Keratinocyte (primary cell): ENCODE results near the gene BTRC. TPM values are rescaled to one million over a fixed set of nuclear protein-coding genes. Genes with fewer than 3 reads are reported as not detected.

Experiments used
- DNase-seq: peaks from one replicate; pipeline ENCODE4 v3.0.0-alpha.2; 2011; ENCODE audit warnings: low read depth, missing footprints, low spot score
- FAIRE-seq: peaks from 2 replicates; lab custom pipeline; 2011; peaks lifted over from hg19 to GRCh38; lab: Jason Lieb, UNC
- H2AFZ ChIP-seq: 2 replicates; pipeline ENCODE4 v1.6.0; 2012; ENCODE audit warnings: low read length, control low read depth, inconsistent platforms; ENCODE audit not compliant: control insufficient read depth
- H3K27ac ChIP-seq: 2 replicates; pipeline ENCODE4 v1.5.1; 2011; ENCODE audit warnings: low read length; ENCODE audit not compliant: control insufficient read depth, insufficient read depth
- H3K27me3 ChIP-seq: 3 replicates; pipeline ENCODE4 v1.6.0; 2011; ENCODE audit warnings: low read length; ENCODE audit not compliant: control insufficient read depth, insufficient read depth; ENCODE audit errors: extremely low read depth
- H3K36me3 ChIP-seq, 2 experiments: 2 replicates in 1 of 2; 3 replicates in 1 of 2; pipeline ENCODE4 v1.5.1; 2011; ENCODE audit warnings: low read length in 2 of 2, mild to moderate bottlenecking in 1 of 2; ENCODE audit not compliant: control insufficient read depth in 2 of 2, insufficient read depth in 2 of 2; ENCODE audit errors: extremely low read depth in 1 of 2
- H3K4me1 ChIP-seq: 3 replicates; pipeline ENCODE4 v1.5.1; 2011; ENCODE audit warnings: low read length; ENCODE audit not compliant: control insufficient read depth, insufficient read depth; ENCODE audit errors: extremely low read depth
- H3K4me2 ChIP-seq: 3 replicates; pipeline ENCODE4 v1.6.0; 2011; ENCODE audit warnings: low read depth, low read length; ENCODE audit not compliant: control insufficient read depth, insufficient read depth; ENCODE audit errors: extremely low read depth
- H3K4me3 ChIP-seq, 3 experiments: fragments of 200-600 bp in 1 of 3; sonication (generic) in 1 of 3; 2 replicates in 2 of 3; 3 replicates in 1 of 3; pipeline ENCODE4 v1.5.1; 2011 to 2016; ENCODE audit warnings: low read length in 3 of 3, mild to moderate bottlenecking in 3 of 3, control low read depth in 2 of 3, inconsistent platforms in 1 of 3, low read depth in 1 of 3, mixed read lengths in 1 of 3, mixed run types in 1 of 3, moderate library complexity in 1 of 3; ENCODE audit not compliant: control insufficient read depth in 2 of 3, insufficient read depth in 2 of 3; ENCODE audit errors: extremely low read depth in 1 of 3
- H3K79me2 ChIP-seq: 2 replicates; pipeline ENCODE4 v1.6.0; 2012; ENCODE audit warnings: low read length; ENCODE audit not compliant: control insufficient read depth, insufficient read depth
- H3K9ac ChIP-seq: 3 replicates; pipeline ENCODE4 v1.6.0; 2011; ENCODE audit warnings: low read length; ENCODE audit not compliant: control insufficient read depth, insufficient read depth; ENCODE audit errors: extremely low read depth
- H3K9me1 ChIP-seq: 3 replicates; pipeline ENCODE4 v1.6.0; 2011; ENCODE audit warnings: low read length; ENCODE audit not compliant: control insufficient read depth, insufficient read depth; ENCODE audit errors: extremely low read depth
- H3K9me3 ChIP-seq: 2 replicates; pipeline ENCODE4 v1.5.1; 2012; ENCODE audit warnings: low read depth, low read length; ENCODE audit not compliant: control insufficient read depth
- H4K20me1 ChIP-seq: 3 replicates; pipeline ENCODE4 v1.6.0; 2011; ENCODE audit warnings: low read length; ENCODE audit not compliant: control insufficient read depth, insufficient read depth; ENCODE audit errors: extremely low read depth
- CTCF ChIP-seq, 3 experiments: IDR thresholded peaks in 1 of 3; conservative IDR thresholded peaks in 1 of 3; optimal IDR thresholded peaks in 1 of 3; 2 replicates in 2 of 3; 3 replicates in 1 of 3; pipeline versions ENCODE3 to v1.5.1; 2011; ENCODE audit warnings: low read length in 3 of 3, mild to moderate bottlenecking in 3 of 3, moderate library complexity in 2 of 3, control low read depth in 1 of 3, inconsistent platforms in 1 of 3; ENCODE audit not compliant: insufficient read depth in 2 of 3; ENCODE audit errors: extremely low read depth in 1 of 3
- EZH2 ChIP-seq: IDR thresholded peaks from one replicate; pipeline ENCODE4 v1.6.1; 2012; ENCODE audit warnings: inconsistent platforms, mild to moderate bottlenecking, low read length, moderate library complexity
- dilution Hi-C: fragments of 300-500 bp; cut with MboI; formaldehyde crosslinking; loops from one replicate; pipeline ENCODE4 v1.7.0; 2020; ENCODE audit warnings: low sequenced_read_pairs; ENCODE audit not compliant: extremely low pct_ligation_motif_present
- polyA plus RNA-seq, 5 experiments: library from polyadenylated mRNA; depleted of rRNA in 3 of 5; stranded (reverse) in 3 of 5; stranded (forward) in 1 of 5; unstranded in 1 of 5; fragments of >200 nt; gene quantifications; 1 replicate in 1 of 5; 2 replicates in 3 of 5; 3 replicates in 1 of 5; pipeline versions ENCODE4 v1.2.1 to v1.2.3, GENCODE V29; 2011 to 2012; ENCODE audit warnings: missing spikeins in 2 of 5, low read depth in 1 of 5, low replicate concordance in 1 of 5

Gene BTRC
- polyA plus RNA-seq, 1 donor (not counting 4 experiments of a cell fraction or from before 2014, with no cell fraction given): 21.7 TPM

- no peaks in the 10 kb centered on the region for H3K27me3 ChIP-seq
- H3K27ac ChIP-seq: no peak overlapping the region
- H3K4me2 ChIP-seq: no peak overlapping the region
- no peaks in the 10 kb centered on the region for H4K20me1 ChIP-seq
- no peak for TF ChIP-seq CTCF (optimal IDR thresholded peaks at IDR 0.05 in 1 of 3, IDR thresholded peaks at IDR 0.05 in 1 of 3, conservative IDR thresholded peaks at IDR 0.05 in 1 of 3; ENCODE audit: extremely low read depth in 1 of 3, insufficient read depth in 2 of 3, low read length in 3 of 3)
- TF ChIP-seq EZH2: no peak
- FAIRE-seq (no peak), DNase-seq (no peak)
- H3K9me3 ChIP-seq: no peaks in the 10 kb centered on the region
- H3K36me3 ChIP-seq: no peaks in the 10 kb centered on the region
- dilution Hi-C loops: no loop called here
- H3K4me3 ChIP-seq: no peak overlapping the region
- no peaks in the 10 kb centered on the region for H3K9me1 ChIP-seq
- no peaks in the 10 kb centered on the region for H3K79me2 ChIP-seq
- H3K4me1 ChIP-seq: no peaks in the 10 kb centered on the region
- no peak overlapping the region for H3K9ac ChIP-seq
- H2AFZ ChIP-seq: no peak overlapping the region
These were observed 110.1 kb downstream of the BTRC start for GRCh38 chr10:101464082-101464481.

GRCh38 chr10:101464599-101464998 is 110.6 kb downstream of the BTRC start:
- Histone ChIP-seq H3K36me3 (no peaks in the 10 kb centered on the region), H3K4me1 (no peaks in the 10 kb centered on the region), H2AFZ (no peak overlapping the region), H3K9ac (no peak overlapping the region), H3K27me3 (no peaks in the 10 kb centered on the region), H3K4me3 (no peak overlapping the region), H3K9me3 (no peaks in the 10 kb centered on the region), H3K9me1 (no peaks in the 10 kb centered on the region), H3K79me2 (no peaks in the 10 kb centered on the region), H3K4me2 (no peak overlapping the region), H4K20me1 (no peaks in the 10 kb centered on the region), H3K27ac (no peak overlapping the region)
- DNase-seq: no peak
- TF ChIP-seq EZH2: no peak
- TF ChIP-seq CTCF (optimal IDR thresholded peaks at IDR 0.05 in 1 of 3, IDR thresholded peaks at IDR 0.05 in 1 of 3, conservative IDR thresholded peaks at IDR 0.05 in 1 of 3; ENCODE audit: extremely low read depth in 1 of 3, insufficient read depth in 2 of 3, low read length in 3 of 3): no peak
- FAIRE-seq: no peak
- dilution Hi-C loops: no loop called here
